Left forelimb (tissue), 1 donor: ENCODE measurements around the gene MINAR1.
A peak's percentile ranks its signal among the peaks of the same experiment; 100 is the strongest.

Source experiments
- DNase-seq: peaks from one replicate; pipeline ENCODE4 v3.0.0-alpha.2; 2018; ENCODE audit warnings: low spot score

MINAR1 gene

DNA sequence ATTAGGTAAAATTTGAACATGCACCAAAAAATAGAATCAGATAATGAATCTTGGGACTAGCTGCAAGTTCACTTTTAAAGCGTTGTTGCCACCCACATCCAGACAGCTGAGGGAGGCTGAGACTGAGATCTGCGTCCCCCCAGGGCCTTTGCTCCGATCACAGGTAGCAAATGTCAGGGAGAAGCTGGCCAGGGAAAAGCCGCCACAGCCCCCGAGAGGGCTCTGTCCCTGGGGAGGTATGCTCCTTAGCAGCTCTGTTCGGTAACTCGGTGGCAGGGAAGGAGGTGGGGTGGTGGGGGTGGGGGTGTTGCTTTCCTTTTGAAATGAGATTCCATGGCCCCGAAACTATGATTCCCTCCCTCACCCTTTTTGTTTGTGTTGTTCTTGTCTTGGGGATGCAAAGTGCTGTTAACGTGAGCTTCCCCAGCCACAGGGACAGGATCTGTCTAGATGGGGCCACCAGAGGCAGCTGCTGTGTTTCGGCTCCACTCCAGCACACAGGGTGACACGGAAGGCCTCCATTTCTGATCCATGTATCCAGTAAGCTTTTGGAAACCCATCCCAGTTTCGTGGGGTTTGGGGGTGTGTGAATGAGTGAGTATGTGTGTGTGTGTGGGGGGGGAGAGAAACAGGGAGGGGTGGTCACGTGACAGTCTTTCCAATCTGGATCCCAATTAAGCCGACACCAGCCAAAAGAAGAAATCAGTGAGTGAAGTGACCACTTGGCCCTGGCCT is 1.1 kb upstream of the MINAR1 start:
- DNase-seq: no peak

DNA sequence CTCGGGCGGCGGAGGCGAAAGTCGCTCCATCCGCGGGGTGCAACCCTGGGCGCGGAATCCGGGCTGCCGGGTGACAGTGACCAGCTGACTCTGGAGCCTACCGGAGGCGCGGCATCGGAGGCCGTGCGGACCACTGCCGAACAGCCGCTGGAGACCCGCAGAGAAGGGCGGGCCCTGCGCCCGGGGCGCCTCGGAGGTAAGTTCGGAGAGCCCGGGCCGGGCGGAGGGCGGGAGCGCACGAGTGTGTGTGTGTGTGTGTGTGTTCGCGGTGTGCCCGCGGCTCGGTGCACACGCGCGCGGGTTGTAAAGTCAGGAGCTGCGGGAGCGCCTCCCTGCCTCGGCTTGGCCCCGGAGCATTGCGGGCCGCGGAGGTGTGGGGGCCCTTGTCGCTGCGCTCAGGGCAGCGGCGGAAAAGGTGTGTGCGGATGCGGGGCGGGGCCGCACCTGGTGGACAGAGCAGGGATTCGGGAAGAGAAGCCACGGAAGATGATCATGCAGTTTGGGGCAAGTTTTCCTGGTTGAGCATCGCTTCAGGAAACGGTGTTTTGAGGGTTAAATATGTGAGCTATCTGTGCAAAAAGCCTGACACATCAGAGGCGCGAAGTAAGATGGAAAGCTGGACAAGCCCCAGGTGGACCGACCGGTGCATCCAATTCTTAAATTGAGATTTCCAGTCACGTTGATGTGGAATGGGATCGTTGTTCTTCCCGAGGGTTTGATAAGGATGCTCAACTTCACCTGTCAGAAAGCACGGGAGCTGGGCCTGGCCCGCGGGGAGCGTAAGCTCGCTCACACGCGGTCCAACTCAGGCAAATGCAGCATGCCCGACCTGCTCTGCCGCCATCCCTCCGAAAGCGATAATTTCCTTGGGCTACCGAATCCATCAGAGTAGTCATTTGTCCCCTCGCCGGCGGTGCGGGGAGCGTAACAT is 474 bp downstream of the MINAR1 start:
- DNase-seq: no peak

DNA sequence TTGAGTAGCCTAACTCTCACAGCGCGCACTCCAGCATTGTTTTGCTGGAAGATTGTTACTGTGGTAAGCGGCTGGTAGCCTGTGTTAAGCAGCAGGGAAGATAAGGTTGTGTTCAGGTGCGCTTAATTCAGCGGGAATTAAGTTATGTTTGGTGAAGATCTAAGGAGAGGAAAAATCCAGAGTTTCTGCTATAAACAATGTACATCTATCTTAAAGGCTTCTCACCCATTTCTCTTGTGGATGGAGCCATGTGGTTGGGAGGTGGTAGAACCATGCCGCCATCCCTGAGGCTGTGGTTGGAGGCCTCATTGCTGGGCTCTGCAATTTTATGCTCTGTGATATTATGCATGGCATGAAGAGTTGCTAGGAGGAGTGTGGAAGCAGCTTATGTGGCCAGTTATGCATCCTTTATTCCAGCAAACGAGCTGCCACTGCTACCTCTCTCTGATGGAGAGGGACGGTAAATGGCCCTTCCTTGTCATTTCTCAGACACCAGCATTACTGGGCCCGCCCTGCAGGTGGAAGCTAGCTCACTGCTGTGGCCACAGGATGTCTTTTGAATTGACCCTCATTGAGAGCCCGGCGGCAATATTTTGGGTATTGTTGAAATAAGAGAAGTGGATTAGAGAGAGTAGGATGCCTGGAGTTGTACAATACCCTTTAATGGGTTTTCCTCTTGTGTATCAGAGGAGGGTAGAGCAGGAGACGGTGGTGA is 1.3 kb downstream of the MINAR1 start:
- DNase-seq: no peak

DNA sequence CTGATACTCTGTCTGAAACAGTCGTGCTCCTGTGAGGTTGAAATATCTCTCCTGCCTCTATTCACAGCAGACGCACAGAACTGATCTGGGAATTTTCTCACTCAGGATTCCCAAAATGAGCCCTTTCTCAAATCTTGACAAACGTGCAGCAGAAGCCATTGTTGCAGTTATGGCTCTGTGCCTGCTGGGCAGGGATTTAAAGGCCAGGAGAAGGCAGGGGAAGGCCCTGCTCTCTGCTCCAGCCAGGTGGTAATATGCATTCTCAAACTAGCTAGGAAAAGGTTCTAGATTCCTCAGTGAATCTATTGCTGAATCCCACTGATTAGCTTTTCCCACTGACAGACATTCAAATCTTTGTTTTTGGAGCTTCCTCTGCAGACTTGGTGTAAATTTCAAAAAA is 2.2 kb downstream of the MINAR1 start:
- DNase-seq: no peak

DNA sequence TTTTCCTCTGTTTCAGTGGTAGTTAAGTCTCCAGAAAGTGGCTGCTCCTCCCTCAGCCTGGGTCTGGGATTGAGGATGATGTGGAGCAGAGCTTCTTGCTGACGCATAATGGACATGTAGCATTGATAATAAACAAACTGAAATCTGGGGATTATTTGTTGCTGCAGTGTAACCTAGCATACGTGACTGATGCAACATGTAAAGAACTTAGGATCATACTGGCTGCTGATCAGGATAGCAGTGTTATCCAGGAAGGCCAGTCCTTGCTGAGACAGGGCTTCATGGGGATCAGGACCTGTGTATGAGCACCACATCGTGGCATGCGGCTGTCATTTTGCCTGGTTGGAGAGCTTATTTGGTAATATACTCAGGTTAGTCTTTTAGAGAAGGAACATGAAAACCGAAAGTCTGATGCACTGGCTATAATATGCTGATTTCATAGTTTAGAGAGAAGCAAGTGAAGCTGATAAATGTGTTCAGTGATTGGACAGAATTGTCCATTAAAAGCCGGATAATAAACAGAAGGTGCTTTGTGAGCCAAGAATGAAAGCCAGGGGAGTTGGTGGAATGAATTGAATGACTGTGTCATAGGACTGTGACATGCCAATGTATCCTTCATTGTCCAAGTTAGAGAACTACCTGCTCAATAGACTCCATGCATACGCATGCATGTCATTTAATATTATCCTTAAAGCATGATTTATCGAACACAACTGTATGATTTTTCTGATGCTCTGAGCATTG is 4.1 kb downstream of the MINAR1 start:
- DNase-seq: peak; percentile 31

DNA sequence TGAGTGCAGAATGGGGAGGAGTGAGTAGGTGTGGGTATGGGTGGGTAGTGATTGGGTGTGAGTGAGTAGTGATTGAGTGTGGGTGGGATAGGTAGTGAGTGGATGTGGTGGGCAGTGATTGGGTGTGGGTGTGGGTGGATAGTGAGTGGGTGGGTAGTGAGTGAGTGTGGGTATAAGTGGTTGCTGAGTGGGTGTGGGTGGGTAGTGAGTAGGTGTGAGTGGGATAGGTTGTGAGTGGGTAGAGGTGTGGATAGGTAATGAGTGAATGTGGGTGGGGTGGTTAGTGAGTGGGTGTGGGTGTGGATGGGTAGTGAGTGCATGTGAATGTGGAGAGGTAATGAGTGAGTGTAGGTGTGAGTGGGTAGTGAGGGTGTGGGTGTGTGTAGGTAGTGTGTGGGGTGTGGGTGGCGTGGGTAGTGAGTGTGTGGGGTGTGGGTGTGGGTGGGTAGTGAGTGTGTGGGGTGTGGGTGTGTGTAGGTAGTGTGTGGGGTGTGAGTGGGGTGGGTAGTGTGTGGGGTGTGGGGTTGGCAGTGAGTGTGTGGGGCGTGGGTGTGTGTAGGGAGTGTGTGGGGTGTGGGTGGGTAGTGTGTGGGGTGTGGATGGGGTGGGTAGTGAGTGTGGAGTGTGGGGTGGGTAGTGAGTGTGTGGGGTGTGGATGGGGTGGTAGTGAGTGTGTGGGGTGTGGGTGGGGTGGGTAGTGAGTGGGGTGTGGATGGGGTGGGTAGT is 5.3 kb downstream of the MINAR1 start:
- DNase-seq: no peak

DNA sequence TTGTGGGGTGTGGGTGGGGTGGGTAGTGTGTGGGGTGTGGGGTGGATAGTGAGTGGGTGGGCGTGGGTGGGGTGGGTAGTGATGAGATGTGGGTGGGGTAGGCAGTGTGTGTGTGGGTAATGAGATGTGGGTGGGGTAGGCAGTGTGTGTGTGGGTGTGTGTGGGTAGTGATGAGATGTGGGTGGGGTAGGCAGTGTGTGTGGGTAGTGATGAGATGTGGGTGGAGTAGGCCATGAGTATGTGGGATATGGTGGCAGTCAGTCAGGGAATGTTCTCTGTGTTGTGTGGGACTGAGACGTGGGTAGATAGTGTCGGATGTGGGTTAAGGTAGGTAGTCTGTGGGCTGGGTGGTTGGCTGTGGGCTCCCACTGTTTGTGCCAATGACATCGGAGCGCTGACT is 7.1 kb downstream of the MINAR1 start:
- DNase-seq: no peak

DNA sequence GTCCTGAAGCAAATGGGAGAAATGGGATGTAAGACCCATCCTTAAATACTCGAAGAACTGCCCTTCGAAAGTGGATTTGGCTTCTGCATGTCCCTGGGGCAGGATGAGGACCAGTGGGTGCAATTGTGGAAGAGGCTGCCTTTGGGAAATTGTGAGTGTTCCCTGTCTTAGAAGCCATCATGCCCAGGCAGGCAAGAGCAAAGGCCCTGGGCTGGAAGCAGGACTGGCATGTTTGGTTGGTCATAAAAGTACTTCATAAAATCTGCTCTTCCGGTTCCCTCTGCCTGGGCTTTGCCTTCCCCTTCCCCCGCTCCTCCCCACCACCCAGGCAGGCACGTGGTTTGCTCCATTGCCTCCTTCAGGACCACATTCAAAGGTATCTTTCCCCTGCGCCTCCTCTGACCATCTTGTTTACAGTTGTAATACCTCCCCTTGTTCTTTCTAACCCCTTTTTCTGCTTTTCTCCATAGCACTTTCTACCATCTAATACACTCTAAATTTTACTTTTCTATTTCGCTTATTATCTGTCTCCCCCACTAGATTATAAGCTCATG is 8.3 kb downstream of the MINAR1 start:
- no peak for DNase-seq

DNA sequence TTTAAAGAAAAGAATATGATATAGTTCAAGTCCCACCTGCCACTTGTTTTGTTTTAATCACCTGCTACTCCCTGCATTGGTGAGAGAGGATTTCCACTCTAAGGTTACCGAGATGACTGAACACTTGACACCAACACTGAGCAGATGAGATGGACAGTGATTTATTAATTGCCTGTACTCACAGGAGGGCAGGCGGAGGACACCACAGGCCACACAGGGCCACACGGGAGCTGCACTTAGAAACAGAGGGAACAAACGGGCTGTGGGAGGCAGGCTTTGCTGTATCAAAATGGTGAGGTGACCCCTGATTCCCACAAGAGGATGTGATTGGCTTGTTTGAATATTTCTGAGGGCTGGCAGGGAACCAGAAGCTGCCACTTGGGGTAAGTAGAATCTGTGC is 10.8 kb downstream of the MINAR1 start:
- DNase-seq: no peak

DNA sequence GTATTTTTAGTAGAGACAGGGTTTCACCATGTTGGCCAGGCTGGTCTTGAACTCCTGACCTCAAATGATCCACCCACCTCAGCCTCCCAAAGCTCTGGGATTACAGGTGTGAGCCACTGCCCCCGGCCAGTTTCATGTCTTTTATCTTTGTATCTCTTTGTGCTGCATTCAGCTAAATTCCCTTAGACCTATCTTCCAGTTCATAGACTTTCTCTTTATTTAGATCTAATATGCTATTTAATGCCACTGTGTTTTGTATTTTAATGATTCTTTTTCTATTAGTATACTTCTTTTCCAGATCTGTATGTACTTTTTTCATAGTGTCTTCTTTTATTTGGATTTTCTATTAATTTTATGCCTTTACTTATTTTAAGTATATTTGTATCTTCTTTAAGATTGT is 14.9 kb downstream of the MINAR1 start:
- DNase-seq: no peak

DNA sequence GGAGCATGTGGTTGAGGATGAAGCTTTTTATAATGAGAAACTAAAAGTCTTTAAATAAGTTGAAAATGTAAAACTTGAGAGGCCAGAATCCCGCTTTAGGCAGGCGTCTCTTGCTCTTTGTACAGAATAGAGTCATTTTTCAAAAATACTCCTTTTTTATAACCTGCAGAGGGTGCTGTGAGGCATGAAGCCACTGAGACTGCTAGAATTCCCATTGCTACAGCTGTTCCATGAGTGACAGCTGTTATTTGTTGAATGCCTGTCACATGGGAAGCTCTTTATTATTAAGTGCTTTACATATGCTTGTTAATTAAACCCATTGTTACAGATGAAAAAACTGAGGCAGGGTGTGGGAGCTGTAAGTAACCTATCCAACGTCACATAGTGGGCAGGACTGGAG is 18.5 kb downstream of the MINAR1 start:
- no peak for DNase-seq

DNA sequence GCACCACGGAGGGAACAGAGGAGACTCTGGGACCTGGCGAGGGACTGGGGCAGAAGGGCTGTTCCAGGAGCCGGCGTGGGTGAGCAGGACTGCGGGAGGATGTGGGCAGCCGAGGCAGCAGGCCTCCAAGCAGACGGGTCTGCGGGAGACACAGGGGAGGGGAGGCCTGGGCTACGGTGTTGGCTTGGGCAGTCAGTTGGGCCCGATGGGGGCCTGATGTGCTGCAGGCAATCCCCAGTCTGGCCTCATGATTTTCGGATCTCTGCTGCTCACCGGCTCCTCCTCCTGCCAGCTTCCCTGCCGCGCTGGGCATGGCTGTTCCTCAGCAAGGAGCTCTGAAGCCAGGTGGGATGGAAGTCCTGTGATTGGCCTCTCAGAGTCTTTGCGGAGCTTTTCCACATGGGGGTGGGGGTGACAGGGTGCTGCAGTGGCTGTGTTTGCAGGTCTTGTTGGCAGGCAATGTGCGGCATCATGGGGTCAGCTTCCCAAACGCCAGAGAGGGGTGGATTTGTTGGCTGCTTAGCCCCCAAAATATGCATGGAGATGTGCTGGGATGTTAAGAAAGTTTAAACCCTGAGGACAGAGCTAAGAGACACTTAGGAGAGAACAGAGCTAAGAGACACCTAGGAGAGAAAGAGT is 19.3 kb downstream of the MINAR1 start:
- no peak for DNase-seq

DNA sequence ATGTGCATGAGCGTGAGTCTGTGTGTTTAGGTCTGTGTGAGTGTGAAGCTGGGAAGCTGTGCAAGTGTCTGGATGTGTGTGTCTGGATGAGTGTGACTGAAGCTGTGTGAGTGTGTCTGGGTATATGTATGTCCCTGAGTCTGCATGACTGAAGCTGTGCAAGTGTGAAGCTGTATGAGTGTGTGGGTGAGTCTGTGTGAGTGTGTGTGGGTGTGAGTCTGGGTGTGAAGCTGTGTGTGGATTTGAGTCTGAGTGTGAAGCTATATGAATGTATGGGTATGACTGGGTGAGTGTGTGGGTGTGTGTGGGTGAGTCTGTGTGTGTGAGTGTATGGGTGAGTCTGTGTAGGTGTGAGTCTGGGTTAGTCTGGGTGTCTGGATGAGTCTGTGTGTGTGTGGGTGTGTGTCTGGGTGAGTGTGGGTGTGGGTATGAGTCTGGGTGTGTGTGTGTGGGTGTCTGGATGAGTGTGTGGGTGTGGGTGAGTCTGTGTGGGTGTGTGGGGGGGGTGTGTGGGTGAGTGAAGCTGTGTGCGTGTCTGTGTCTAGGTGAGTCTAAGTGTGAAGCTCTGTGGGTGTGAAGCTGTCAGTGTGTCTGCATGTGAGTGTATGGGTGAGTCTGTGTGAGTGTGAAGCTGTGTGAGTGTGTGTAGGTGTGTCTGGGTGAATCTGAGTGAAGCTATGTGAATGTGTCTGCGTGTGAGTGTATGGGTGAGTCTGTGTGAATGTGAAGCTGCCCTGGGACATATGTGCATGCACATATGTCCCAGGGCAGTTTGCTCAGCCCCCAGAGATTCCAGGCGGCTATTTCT is 20.3 kb downstream of the MINAR1 start:
- DNase-seq: no peak

DNA sequence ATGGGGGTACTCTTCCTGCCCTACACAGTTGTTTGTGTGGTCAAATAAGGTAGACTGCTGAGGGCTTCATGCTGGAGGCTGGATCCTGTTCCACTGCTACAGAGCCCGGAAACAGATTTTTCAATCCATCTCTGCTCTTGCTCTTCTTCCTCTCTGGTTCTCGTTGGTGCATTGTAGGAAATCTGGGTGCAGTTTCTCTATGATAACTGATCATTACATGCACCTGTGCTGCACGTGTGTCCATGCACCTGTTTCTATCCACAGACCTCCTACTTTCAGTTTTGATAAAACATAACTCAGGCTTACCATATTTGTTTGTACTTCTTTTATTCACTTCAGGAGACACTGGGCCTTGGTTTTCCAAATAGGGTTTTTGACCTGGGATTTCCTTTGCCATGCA is 21.3 kb downstream of the MINAR1 start:
- DNase-seq: no peak

DNA sequence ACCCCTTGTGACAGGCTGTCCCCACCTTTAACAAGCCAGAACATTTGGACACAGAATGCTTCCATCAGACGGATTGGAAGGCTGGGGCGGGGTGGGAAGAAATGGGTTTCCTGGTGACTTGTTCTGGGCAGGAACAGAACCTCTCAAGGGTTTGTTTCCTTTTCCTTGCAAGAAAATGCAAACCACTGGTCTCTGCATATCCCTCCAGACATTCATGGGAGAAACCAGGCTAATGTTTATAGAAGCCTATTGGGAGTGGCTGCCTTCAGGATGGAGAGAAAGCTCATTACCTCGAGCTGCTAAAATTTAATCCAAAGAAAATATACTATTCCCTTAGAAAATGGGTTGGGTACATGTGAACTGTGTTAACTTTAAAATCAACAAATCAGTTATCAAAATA is 21.9 kb downstream of the MINAR1 start:
- DNase-seq: no peak

DNA sequence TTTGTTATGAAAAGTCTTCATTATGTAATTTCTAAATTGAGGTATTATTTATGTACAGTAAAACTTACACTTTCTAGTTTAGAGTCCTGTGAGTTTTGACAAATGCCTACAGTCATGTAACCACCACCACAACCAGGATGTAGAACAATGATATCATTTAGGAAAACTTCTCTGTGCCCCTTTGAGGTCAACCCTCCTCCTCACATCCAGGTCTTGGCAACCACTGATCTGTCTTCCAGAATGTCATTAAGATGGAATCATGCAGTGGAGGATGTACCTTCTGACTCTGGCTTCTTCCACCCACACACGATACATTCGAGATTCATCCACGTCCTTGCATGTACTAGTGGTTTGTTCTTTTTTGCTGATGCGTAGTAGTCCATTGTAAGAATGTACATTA is 23.2 kb downstream of the MINAR1 start:
- DNase-seq: no peak

DNA sequence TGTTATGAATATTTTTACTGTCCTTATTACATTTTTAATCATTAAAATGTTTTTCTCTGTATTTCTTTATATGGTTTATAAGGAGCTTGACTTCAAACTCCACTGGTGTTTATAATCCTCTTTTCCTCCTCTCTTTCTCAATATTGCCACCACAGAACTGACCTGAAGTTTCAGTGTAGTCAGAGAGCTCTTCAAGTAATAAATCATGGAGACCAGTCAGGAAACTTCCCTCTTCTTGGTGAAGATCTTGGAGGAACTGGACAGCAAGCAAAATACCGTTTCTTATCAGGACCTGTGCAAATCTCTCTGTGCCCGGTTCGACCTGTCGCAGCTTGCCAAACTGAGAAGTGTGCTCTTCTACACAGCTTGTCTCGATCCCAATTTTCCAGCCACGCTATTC is 23.8 kb downstream of the MINAR1 start:
- no peak for DNase-seq

DNA sequence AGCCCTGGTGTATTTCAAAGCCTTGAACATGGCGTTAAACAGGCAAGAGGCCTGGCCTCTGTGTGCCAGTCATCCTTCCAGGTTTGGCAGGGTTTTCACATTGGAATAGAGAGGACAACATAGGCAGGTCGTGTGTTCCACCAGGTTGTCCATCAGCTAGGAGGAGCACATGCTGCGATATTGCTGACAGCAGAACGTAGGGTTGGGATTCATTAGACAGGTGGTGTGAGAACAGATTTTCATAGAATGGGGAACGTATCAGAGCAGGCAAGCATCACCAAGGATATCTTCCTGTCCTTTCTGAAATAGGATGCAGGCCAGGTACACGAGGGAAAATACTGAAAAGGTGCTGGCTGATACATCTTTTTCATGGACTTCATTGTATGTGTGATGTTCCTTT is 26.4 kb downstream of the MINAR1 start:
- DNase-seq: no peak

DNA sequence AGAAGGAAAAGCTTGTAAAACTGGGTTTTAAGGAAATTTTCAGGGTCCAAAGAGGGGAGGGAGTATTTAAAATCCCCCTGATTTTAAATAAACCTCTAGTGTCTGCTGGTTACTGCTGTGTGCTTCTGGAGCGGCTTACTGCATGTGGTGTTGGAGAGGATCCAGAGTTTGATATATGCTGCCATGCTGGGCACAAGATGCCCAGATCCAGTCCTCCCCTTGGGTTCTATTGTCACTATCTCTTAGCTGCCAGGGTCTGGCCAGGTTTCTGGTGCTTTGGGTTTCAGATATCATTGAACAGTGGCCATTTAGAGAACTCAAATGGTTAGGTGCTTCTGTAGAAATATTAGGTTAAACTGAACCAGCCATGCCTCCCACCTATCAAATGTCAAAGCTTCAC is 27.5 kb downstream of the MINAR1 start:
- no peak for DNase-seq
